Measurements from ENCODE around the gene CACNB3.

DNA sequence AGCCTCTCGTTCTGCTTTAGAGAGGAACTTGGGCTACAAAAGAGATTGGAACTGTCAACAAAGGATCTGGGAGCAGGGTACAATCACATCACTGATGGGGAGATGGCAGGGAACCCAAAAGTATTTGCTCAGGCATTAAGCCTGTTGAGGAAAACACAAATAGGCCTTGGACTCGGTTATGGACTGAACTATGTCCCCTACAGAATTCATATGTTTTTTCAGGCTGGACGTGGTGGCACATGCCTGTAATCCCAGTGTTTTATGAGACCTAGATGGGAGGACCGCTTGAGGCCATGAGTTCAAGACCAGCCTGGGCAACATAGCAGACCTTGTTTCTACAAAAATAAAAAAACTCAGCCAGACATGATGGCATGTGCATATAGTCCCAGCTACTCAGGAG, 19.8 kb downstream of the CACNB3 start:
- TF ChIP-seq, protein P1, sequence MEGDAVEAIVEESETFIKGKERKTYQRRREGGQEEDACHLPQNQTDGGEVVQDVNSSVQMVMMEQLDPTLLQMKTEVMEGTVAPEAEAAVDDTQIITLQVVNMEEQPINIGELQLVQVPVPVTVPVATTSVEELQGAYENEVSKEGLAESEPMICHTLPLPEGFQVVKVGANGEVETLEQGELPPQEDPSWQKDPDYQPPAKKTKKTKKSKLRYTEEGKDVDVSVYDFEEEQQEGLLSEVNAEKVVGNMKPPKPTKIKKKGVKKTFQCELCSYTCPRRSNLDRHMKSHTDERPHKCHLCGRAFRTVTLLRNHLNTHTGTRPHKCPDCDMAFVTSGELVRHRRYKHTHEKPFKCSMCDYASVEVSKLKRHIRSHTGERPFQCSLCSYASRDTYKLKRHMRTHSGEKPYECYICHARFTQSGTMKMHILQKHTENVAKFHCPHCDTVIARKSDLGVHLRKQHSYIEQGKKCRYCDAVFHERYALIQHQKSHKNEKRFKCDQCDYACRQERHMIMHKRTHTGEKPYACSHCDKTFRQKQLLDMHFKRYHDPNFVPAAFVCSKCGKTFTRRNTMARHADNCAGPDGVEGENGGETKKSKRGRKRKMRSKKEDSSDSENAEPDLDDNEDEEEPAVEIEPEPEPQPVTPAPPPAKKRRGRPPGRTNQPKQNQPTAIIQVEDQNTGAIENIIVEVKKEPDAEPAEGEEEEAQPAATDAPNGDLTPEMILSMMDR (conservative IDR thresholded peaks at IDR 0.05; ENCODE audit: low read depth, low read length) = no peak
- no peak for TF ChIP-seq EZH2 (IDR thresholded peaks at IDR 0.05; ENCODE audit: borderline replicate concordance, low read depth, low read length, poor library complexity, severe bottlenecking)
